IMR-90 (cell line): ENCODE results near the gene HOXD13. TPM values are rescaled to one million over a fixed set of nuclear protein-coding genes. Genes with fewer than 3 reads are reported as not detected.

ENCODE experiments used
- ATAC-seq: fragments of 200-7000 bp; cut with Tn5 transposase; 2 replicates; pipeline ENCODE4 v1.9.1; 2020; ENCODE audit warnings: low read depth, mild to moderate bottlenecking, moderate library complexity
- BruUV-seq: library from RNA; stranded (reverse); fragments of 400-500 nt; replicated peaks from 2 replicates; lab custom pipeline; 2021; lab: Mats Ljungman, UMichigan
- CTCF ChIA-PET: fragments of 300-600 bp; formaldehyde crosslinking; extraction: SDS; loops from one replicate; lab custom pipeline; 2021; ENCODE audit warnings: antibody characterized with exemption; lab: Yijun Ruan, JAX
- POLR2A ChIA-PET: fragments of 300-600 bp; sonication (Branson Sonifier 250); formaldehyde crosslinking; loops from one replicate; lab custom pipeline; 2022; ENCODE audit warnings: antibody characterized with exemption; ENCODE audit not compliant: unreplicated experiment; lab: Charles Lee
- DNase-seq: peaks from one replicate; pipeline ENCODE4 v3.0.0; 2013
- H2AFZ ChIP-seq: replicated peaks from 2 replicates; pipeline ENCODE3; 2013; ENCODE audit warnings: low read length, mild to moderate bottlenecking; ENCODE audit not compliant: poor library complexity
- H2AK5ac ChIP-seq: 2 replicates; pipeline ENCODE4 v1.6.1; 2013; ENCODE audit warnings: low read depth, low read length, inconsistent platforms
- H2AK9ac ChIP-seq: replicated peaks from 2 replicates; pipeline ENCODE3; 2013; ENCODE audit warnings: mild to moderate bottlenecking, low read depth, low read length, moderate library complexity; ENCODE audit not compliant: poor library complexity
- H2BK120ac ChIP-seq: 2 replicates; pipeline ENCODE4 v1.6.1; 2013; ENCODE audit warnings: low read depth, low read length, inconsistent platforms
- H2BK15ac ChIP-seq: 3 replicates; pipeline ENCODE4 v1.6.1; 2013; ENCODE audit warnings: low read depth, low read length, inconsistent platforms
- H2BK20ac ChIP-seq: 2 replicates; pipeline ENCODE4 v1.6.1; 2013; ENCODE audit warnings: low read depth, mild to moderate bottlenecking, inconsistent platforms, low read length, moderate library complexity
- H2BK5ac ChIP-seq: 2 replicates; pipeline ENCODE4 v1.6.1; 2013; ENCODE audit warnings: mild to moderate bottlenecking, low read depth, low read length, inconsistent platforms; ENCODE audit not compliant: poor library complexity, severe bottlenecking
- H3K14ac ChIP-seq: replicated peaks from 2 replicates; pipeline ENCODE4 v1.6.1; 2013; ENCODE audit warnings: low read depth, low read length, inconsistent platforms
- H3K18ac ChIP-seq: 2 replicates; pipeline ENCODE4 v1.6.1; 2013; ENCODE audit warnings: low read depth, low read length, control low read depth
- H3K23ac ChIP-seq: 2 replicates; pipeline ENCODE4 v1.6.1; 2013; ENCODE audit warnings: low read depth, low read length, inconsistent platforms
- H3K27ac ChIP-seq: 2 replicates; pipeline ENCODE4 v1.5.1; 2013; ENCODE audit warnings: mild to moderate bottlenecking, control low read depth, low read length; ENCODE audit not compliant: insufficient read depth
- H3K27me3 ChIP-seq: 2 replicates; pipeline ENCODE4 v1.6.1; 2013; ENCODE audit warnings: low read length; ENCODE audit not compliant: control insufficient read depth, insufficient read depth
- H3K36me3 ChIP-seq: 2 replicates; pipeline ENCODE4 v1.6.1; 2013; ENCODE audit warnings: low read length, mixed read lengths; ENCODE audit not compliant: control insufficient read depth, insufficient read depth
- H3K4ac ChIP-seq: 2 replicates; pipeline ENCODE4 v1.6.1; 2013; ENCODE audit warnings: low read depth, low read length, inconsistent platforms
- H3K4me1 ChIP-seq: 2 replicates; pipeline ENCODE4 v1.6.1; 2013; ENCODE audit warnings: low read length, mixed read lengths; ENCODE audit not compliant: control insufficient read depth, insufficient read depth
- H3K4me2 ChIP-seq: 2 replicates; pipeline ENCODE4 v1.6.1; 2013; ENCODE audit warnings: low read depth, mild to moderate bottlenecking, control low read depth, low read length, moderate library complexity
- H3K4me3 ChIP-seq: 2 replicates; pipeline ENCODE4 v1.5.1; 2013; ENCODE audit warnings: low read depth, mild to moderate bottlenecking, control low read depth, low read length, moderate library complexity; ENCODE audit not compliant: insufficient read depth
- H3K56ac ChIP-seq: 2 replicates; pipeline ENCODE4 v1.6.1; 2013; ENCODE audit warnings: low read length, inconsistent platforms; ENCODE audit not compliant: insufficient read depth; ENCODE audit errors: extremely low read depth
- H3K79me1 ChIP-seq, 2 experiments: 2 replicates each; pipeline ENCODE4 v1.6.1; 2013; ENCODE audit warnings: low read length in 2 of 2, inconsistent platforms in 1 of 2, low read depth in 1 of 2
- H3K9ac ChIP-seq: 2 replicates; pipeline ENCODE4 v1.6.1; 2013; ENCODE audit warnings: low read depth, low read length, control low read depth
- H3K9me1 ChIP-seq: 2 replicates; pipeline ENCODE4 v1.6.1; 2013; ENCODE audit warnings: low read length, inconsistent platforms; ENCODE audit not compliant: insufficient read depth
- H3K9me3 ChIP-seq: 2 replicates; pipeline ENCODE4 v1.6.1; 2013; ENCODE audit warnings: low read length; ENCODE audit not compliant: control insufficient read depth, insufficient read depth
- H4K20me1 ChIP-seq: 2 replicates; pipeline ENCODE4 v1.6.1; 2013; ENCODE audit warnings: low read length, inconsistent platforms; ENCODE audit not compliant: insufficient read depth
- H4K5ac ChIP-seq: 2 replicates; pipeline ENCODE4 v1.6.1; 2013; ENCODE audit warnings: mild to moderate bottlenecking, low read depth, low read length, control low read depth
- H4K8ac ChIP-seq, 2 experiments: 2 replicates each; pipeline ENCODE4 v1.6.1; 2013; ENCODE audit warnings: low read depth in 2 of 2, low read length in 2 of 2, control low read depth in 1 of 2, inconsistent platforms in 1 of 2
- H4K91ac ChIP-seq: 2 replicates; pipeline ENCODE4 v1.6.1; 2013; ENCODE audit warnings: low read depth, low read length, inconsistent platforms; ENCODE audit not compliant: insufficient read depth
- BHLHE40 ChIP-seq: fragments of 150-350 bp; IDR thresholded peaks from 2 replicates; pipeline ENCODE4 v1.6.1; 2016; ENCODE audit warnings: mild to moderate bottlenecking, low read depth, low read length
- CHD1 ChIP-seq: IDR thresholded peaks from 2 replicates; pipeline ENCODE4 v1.6.1; 2012; ENCODE audit warnings: low read depth, low read length, improper control_type of control experiment
- MAZ ChIP-seq: IDR thresholded peaks from 2 replicates; pipeline ENCODE4 v1.6.1; 2012; ENCODE audit warnings: low read depth, mild to moderate bottlenecking, low read length, improper control_type of control experiment, moderate library complexity, borderline replicate concordance
- NFE2L2 ChIP-seq: fragments of 150-350 bp; IDR thresholded peaks from 2 replicates; pipeline ENCODE4 v1.6.1; 2016; ENCODE audit warnings: low read depth, mild to moderate bottlenecking, low read length
- POLR2A ChIP-seq: IDR thresholded peaks from 2 replicates; pipeline ENCODE4 v1.6.1; 2012; ENCODE audit warnings: mild to moderate bottlenecking, low read depth, low read length
- RCOR1 ChIP-seq: IDR thresholded peaks from 2 replicates; pipeline ENCODE4 v1.6.1; 2012; ENCODE audit warnings: mild to moderate bottlenecking, low read length, improper control_type of control experiment; ENCODE audit not compliant: insufficient replicate concordance
- SMC3 ChIP-seq: fragments of 150-350 bp; IDR thresholded peaks from 2 replicates; pipeline ENCODE4 v1.6.1; 2016; ENCODE audit warnings: low read depth, mild to moderate bottlenecking, antibody characterized with exemption, low read length, moderate library complexity
- WGBS, 2 experiments: methylation state at CpG; one replicate each; pipeline versions ENCODE4 v1.1.5 to v1.1.7; 2013; ENCODE audit warnings: missing lambda C conversion rate in 2 of 2; ENCODE audit not compliant: insufficient read length in 1 of 2; ENCODE audit errors: extremely low coverage in 2 of 2; 5-methylcytosine and 5-hydroxymethylcytosine counted together
- dilution Hi-C: fragments of 300-500 bp; cut with HindIII; formaldehyde crosslinking; loops from one replicate; pipeline ENCODE4 v1.14.3; 2018; ENCODE audit warnings: low sequenced_read_pairs; ENCODE audit not compliant: unreplicated experiment
- in situ Hi-C: fragments of 300-500 bp; cut with MboI; formaldehyde crosslinking; loops from 3 replicates; pipeline ENCODE4 v1.14.3; 2019; ENCODE audit warnings: low sequenced_read_pairs, inconsistent platforms, mixed read lengths
- intact Hi-C: fragments of 100-400 bp; cut with micrococcal nuclease; formaldehyde crosslinking; loops from 2 replicates; pipeline ENCODE4 v1.10.0; 2022
- polyA plus RNA-seq, 3 experiments: library from polyadenylated mRNA; depleted of rRNA; stranded (reverse); fragments of >200 nt; gene quantifications; 2 replicates each; pipeline ENCODE4 v1.2.3, GENCODE V29; 2012; ENCODE audit warnings: low replicate concordance in 1 of 3
- total RNA-seq: library from RNA; depleted of rRNA; stranded (reverse); fragments of >200 nt; gene quantifications from 2 replicates; pipeline ENCODE4 v1.2.3, GENCODE V29; 2012
- TF ChIP-seq, protein P1 (sequence below): fragments of 150-350 bp; IDR thresholded peaks from 2 replicates; pipeline ENCODE4 v1.6.1; 2017; ENCODE audit warnings: mild to moderate bottlenecking, antibody characterized with exemption, low read length, low read depth
- TF ChIP-seq, protein P2 (sequence below): conservative IDR thresholded peaks from 2 replicates; pipeline ENCODE4 v1.5.1; 2012; ENCODE audit warnings: mild to moderate bottlenecking, low read depth, low read length, improper control_type of control experiment

HOXD13 gene
- total and polyA plus RNA-seq, 2 of the 4 experiments (the other 2 are of a cell fraction): not detected

DNA sequence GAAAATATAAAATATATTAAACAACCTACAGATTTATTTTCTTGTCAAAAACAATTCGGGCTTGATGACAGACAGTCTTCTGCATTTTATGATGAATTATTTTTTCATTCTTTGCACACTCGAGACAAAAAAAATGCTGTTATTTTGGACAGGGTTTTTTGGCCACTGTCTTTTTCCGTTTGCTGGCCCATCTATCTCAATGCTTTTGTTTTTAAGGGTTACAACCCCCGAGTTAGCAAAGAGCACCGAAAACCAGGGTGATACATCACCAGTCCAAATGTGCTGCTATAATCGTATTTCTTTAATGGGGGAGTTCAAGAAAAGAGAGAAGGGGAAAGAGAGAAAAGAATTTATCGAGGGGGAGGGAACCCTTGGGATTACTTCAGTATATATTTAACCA is 16.5 kb upstream of the HOXD13 start:
- Histone ChIP-seq H3K9me1 (no peaks in the 10 kb centered on the region), H3K4me1 (peaks cover 1% of the 10 kb centered on the region), H2AK9ac (no peak overlapping the region), H4K20me1 (peaks cover 3% of the 10 kb centered on the region; the same call in 1 of the 2 replicates), H3K79me1 (no peaks in the 10 kb centered on the region), H4K5ac (no peak overlapping the region), H3K4me2 (no peak overlapping the region), H3K27ac (no peak overlapping the region), H2BK120ac (no peak overlapping the region), H2BK15ac (no peak overlapping the region), H3K27me3 (peaks cover 85% of the 10 kb centered on the region), H2BK5ac (no peak overlapping the region), H3K4ac (no peak overlapping the region), H3K4me3 (no peak overlapping the region), H3K9ac (no peak overlapping the region), H3K23ac (no peak overlapping the region), H3K9me3 (peaks cover 16% of the 10 kb centered on the region; the same call in 1 of the 2 replicates), H3K36me3 (no peaks in the 10 kb centered on the region), H3K56ac (no peak overlapping the region), H2AK5ac (no peak overlapping the region), H3K18ac (no peak overlapping the region), H4K91ac (no peak overlapping the region), H2BK20ac (no peak overlapping the region), H3K14ac (no peak overlapping the region), H4K8ac (no peak overlapping the region), H2AFZ (no peak overlapping the region)
- in situ Hi-C loops: loop anchor here (25.0 kb wide), 2 partner anchors 1039 to 1339 kb away; no protein-coding TSS in a partner anchor
- ATAC-seq: no peak
- ChIA-PET POLR2A (interaction anchor here (0.6 kb wide), 1 partner anchor 370 kb away, joined by 4 read pairs; no protein-coding TSS in a partner anchor), CTCF (no interaction called here)
- dilution Hi-C loops: no loop called here
- DNase-seq: no peak
- no TSS peak for BruUV-seq
- intact Hi-C loops: no loop called here
- WGBS, 2 experiments: 0% methylated on average over 2 of the region's 7 CpGs; no CpG with 5 or more reads in 1 of the 2 experiments
- TF ChIP-seq, protein P1, sequence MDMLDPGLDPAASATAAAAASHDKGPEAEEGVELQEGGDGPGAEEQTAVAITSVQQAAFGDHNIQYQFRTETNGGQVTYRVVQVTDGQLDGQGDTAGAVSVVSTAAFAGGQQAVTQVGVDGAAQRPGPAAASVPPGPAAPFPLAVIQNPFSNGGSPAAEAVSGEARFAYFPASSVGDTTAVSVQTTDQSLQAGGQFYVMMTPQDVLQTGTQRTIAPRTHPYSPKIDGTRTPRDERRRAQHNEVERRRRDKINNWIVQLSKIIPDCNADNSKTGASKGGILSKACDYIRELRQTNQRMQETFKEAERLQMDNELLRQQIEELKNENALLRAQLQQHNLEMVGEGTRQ: no peak
- TF ChIP-seq SMC3: no peak
- no peak for TF ChIP-seq CHD1
- TF ChIP-seq NFE2L2: no peak
- TF ChIP-seq RCOR1: no peak
- TF ChIP-seq, protein P2, sequence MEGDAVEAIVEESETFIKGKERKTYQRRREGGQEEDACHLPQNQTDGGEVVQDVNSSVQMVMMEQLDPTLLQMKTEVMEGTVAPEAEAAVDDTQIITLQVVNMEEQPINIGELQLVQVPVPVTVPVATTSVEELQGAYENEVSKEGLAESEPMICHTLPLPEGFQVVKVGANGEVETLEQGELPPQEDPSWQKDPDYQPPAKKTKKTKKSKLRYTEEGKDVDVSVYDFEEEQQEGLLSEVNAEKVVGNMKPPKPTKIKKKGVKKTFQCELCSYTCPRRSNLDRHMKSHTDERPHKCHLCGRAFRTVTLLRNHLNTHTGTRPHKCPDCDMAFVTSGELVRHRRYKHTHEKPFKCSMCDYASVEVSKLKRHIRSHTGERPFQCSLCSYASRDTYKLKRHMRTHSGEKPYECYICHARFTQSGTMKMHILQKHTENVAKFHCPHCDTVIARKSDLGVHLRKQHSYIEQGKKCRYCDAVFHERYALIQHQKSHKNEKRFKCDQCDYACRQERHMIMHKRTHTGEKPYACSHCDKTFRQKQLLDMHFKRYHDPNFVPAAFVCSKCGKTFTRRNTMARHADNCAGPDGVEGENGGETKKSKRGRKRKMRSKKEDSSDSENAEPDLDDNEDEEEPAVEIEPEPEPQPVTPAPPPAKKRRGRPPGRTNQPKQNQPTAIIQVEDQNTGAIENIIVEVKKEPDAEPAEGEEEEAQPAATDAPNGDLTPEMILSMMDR: no peak
- TF ChIP-seq MAZ: no peak
- TF ChIP-seq BHLHE40: no peak
- no peak for TF ChIP-seq POLR2A
